NCI-H146 treated with DMSO at 0.1 percent for 48 hours (cell line): Measurements from ENCODE around the gene GTF2F1.
"Not testable (repeated sequence)": the region's sequence is repeated elsewhere in the genome, so short reads cannot be mapped to it uniquely, and the experiment has no call there.

Experiments used
- DNase-seq: peaks from one replicate; lab custom pipeline; 2025; ENCODE audit not compliant: unreplicated experiment; lab: John Stamatoyannopoulos, UW

GTF2F1 gene

DNA sequence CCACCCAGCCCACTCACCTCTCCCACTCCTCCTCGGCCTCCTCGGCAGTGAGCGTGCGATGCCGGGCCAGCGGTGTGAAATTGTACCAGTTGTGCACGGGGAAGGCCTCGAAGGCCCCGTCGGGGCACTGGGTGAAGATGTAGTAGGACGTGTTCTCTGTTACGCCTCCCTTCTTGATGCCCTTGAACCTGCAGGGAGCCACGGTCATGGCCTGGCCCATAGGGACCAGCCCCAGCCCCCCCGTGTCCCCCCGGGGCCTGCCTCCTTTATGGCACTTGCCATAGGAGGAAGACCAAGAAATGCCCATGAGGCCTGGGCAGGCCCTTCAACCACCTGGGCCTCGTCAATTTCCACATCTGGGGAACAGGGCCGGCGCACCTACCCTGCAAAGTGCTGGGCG is 5.6 kb downstream of the GTF2F1 start:
- DNase-seq: no peak

DNA sequence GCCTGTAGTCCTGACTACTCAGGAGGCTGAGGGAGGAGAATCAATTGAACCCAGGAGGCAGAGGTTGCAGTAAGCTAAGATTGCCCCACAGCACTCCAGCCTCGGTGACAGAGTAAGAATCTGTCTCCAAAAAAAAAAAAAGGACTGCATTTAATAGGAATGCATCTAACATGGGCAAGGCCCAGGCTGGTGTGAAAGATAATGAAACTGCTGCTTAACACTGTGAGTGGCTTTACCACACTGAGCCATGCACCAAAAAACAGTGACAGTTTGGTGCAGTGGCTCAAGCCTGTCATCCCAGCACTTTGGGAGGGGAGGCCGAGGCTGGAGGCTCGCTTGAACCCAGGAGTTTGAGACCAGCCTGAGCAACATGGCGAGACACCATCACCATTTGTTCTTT is 8.6 kb downstream of the GTF2F1 start:
- no peak for DNase-seq

DNA sequence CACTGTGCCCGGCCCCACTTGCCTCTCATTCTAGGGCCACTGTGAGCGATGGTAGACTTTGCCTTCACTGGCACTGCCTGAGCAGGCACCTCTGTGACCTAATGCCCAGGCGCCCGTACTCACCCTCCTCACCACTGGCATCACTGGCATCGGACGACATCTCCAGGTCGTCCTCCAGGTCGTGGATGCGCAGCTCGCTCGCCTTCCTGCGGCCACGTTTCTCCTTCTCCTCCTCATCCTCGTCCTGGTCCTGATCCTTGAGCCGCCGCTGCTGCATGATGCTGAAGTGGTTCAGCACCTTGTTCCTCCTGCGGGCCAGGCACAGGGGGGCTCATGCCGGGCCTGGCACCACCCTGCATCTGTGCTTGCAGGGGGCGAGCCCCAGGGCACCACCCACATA is 9.8 kb downstream of the GTF2F1 start:
- no peak for DNase-seq

DNA sequence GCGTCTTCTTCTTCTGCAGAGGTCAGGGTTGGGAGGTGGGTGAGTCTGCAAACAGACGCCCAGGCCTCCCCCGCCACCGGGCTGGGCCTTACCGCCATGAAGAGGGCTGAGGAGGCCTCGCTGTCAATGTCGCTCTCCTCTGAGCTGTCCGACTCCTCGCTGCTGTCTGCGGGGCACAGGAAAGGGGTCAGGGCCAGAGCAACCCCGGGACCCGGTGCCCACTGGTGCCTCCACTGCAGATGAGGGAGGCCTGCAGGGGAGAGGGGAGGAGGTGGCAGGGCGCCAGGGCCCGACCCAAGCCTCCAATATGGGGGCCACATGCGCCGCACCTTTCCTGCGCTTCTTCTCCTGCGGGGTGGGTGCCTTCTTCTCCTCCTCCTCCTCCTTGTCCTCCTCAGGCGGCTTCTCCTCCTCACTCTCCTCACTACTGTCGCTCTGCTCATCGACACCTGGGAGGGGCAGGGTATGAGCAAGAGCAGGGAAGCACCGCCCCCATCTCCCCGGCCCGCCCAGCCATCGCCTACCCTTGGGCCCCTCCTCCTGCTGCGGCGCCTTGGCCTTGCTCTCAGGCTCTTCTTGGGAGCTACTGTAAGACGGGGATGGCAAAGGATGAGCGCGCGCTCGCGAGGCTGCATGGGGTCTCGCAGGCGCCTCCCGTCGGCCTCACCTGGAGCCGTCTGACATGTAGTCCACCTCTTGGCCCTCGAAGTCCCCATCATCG is 11.8 kb downstream of the GTF2F1 start:
- no peak for DNase-seq

DNA sequence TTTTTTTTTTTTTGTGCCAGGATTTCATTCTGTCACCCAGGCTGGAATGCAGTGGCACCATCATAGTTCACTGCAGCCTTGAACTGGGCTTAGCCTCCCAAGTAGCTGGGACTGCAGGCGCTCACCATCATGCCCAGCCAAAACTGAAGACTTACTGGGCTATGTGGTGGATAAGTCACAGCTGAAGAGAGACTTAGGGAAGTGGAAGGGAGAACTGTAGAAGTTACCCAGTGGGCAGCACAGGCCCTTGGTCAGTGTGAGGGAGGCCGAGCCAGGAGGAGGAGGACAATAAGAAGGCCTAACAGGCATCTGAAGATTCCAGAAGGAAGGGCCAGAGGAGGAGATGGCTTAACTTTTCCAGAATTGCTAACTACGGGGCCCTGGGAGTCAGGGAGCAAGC is 13.2 kb downstream of the GTF2F1 start:
- no peak for DNase-seq

DNA sequence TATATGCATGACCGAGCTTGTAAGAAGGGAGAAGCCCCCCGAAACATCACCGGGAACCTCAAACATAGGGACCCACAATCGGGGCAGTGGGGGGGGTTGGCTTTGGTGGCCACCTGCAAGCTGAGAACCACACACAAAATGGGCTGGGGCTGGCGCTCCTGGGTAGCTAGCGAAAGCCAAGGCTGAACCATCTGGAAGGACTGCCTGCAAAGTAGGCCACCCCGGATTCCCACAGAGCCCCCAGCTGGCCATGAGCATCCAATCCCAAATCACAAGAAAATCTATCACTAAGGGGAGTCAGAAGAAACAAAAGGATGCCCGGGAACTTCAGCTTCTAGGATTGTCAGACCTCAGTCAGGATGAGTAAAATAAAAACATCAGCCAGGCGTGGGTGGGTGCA is 14.5 kb downstream of the GTF2F1 start:
- DNase-seq: no peak

DNA sequence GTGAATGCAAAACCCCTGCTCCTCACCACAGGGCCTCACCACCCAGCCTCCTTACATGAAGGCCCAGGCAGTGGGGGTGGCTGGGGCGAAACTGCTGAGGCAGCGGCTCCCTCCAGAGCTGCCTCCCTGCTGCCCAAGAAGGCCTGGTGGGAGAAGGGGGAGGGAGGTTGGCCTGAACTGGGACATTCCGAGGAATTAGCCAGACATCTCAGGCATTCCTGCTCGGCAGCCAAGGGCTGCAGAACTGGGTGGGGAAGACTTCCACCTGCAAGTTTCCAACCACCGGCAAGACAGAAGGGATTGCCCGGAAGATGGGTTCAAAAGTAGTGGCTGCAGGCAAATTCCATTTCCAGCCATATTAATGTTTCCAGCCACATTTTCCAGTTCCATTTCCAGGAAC is 14.9 kb downstream of the GTF2F1 start:
- DNase-seq: no peak

DNA sequence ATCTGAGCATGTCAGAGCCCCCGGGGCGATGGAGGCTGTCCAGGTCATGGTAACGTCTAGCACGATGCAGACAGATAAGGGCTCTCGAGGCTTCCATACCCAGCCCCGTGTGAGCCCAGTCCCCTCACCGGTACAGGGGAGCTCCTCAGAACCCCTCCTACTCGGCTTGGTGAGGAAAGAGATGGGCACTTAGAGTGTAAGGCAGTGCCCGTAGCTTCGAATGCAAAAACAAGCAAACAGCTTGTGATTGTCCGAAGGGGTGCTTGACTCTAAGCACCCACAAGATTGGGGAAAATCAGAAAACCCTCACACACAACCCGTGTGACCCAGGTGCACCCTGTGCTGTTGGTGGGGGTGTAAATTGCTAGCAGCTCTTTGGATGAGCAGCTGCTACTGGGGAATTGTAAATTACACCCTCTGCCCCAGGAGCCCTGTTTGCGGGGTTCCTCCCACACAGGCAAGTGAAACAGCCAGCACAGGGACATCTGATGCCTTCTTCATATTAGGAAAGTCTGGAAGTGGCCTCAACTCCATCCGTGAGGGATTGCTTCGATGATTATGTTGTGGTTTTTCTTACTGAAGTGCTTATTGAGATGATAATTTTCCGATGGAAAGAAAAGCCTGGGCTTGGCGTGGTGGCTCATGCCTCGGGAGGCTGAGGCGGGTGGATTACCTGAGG is 16.3 kb downstream of the GTF2F1 start:
- DNase-seq: no peak

DNA sequence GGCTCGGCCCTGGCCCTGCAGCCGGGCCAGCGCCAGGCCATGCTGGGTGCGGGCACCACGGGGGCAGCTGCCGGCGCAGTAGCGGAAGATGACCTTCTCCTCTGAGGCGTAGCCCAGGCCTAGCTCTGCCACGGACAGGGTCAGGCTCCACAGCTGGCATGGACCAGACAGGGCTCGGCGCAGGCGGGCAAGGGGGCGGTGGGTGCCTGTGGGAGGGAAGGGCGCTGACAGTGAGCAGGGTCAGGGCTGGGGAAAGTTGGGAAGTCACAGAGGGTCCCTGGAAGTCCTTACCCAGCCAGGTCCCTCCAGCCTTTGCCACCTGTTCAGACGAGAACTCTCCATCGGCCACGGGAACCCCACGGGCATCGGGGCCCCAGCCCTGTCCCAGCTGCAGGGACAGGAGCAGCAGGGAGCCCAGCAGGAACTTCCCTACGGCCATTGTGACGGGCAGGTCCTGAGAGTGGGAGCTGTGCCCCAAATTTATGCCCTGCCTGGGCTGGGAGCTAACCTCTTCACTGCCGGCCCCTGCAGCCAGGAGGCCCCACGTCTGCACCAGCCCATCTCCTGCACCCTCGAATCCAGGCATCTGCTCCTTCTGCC is 17.5 kb downstream of the GTF2F1 start, which contains the start of gene PSPN:
Gene PSPN (minus strand): TSS at position 523 of the 600 bp plus-strand sequence. CDS start 84 bp downstream, at position 439.
- DNase-seq: no peak

DNA sequence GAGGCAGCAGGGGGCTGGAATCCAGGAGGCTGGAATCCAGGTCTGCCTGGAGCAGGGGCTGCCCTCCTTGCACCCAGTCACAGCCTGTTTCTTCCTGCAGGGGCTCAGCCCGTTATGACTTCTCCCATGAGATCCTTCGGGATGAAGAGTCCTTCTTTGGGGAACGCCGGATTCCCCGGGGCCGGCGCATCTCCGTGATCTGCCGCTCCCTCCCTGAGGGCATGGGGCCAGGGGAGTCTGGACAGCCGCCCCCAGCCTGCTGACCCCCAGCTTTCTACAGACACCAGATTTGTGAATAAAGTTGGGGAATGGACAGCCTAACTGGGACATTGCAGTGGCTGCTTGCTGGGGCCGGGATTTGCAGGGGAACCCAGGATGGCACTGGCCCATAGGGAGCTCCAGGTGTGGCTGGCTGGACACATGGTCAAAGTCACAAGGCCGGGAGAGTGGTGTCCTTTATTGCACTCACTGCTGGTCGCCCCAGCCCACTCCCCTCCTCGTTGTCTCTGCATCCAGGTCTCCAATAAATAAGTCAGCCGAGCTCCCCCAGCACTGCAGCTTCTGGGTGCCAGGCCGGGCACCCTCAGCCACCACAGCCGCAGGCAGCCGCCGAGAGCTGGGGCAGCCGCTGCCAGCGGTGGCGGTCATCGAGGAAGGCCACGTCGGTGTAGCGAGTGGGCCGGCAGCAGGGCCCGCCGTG is 18.1 kb downstream of the GTF2F1 start:
- DNase-seq: no peak

DNA sequence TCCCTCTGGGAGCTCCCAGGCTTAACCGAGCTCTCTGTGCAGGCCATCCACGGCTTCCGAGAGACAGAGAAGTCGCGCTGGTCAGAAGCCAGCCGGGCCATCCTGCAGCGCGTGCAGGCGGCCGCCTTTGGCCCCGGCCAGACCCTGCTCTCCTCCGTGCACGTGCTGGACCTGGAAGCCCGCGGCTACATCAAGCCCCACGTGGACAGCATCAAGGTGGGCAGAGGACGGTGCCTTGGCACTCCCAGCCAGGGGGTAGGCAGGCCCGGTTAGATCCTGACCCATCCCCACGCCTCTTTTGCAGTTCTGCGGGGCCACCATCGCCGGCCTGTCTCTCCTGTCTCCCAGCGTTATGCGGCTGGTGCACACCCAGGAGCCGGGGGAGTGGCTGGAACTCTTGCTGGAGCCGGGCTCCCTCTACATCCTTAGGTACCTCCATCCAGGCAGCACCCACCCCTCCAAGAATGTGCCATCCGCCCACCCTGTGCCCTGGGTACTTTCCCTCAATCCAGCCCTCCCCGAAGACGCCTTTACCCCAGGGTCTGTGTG is 18.7 kb downstream of the GTF2F1 start:
- no peak for DNase-seq

DNA sequence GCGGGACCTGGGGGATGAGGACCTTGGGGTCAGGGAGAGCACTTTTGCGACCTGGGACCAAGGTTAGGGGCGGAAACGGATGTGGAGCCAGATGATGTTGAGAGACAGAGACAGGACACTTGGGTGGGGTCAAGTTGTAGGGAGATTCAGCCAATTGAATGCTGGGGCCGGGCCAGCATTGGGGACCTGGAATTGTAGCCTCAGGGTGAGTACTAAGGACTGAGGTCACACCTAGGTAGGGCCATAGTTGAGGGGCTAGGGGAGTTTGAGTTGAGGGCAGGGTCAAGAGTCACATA is 19.2 kb downstream of the GTF2F1 start:
- no peak for DNase-seq

DNA sequence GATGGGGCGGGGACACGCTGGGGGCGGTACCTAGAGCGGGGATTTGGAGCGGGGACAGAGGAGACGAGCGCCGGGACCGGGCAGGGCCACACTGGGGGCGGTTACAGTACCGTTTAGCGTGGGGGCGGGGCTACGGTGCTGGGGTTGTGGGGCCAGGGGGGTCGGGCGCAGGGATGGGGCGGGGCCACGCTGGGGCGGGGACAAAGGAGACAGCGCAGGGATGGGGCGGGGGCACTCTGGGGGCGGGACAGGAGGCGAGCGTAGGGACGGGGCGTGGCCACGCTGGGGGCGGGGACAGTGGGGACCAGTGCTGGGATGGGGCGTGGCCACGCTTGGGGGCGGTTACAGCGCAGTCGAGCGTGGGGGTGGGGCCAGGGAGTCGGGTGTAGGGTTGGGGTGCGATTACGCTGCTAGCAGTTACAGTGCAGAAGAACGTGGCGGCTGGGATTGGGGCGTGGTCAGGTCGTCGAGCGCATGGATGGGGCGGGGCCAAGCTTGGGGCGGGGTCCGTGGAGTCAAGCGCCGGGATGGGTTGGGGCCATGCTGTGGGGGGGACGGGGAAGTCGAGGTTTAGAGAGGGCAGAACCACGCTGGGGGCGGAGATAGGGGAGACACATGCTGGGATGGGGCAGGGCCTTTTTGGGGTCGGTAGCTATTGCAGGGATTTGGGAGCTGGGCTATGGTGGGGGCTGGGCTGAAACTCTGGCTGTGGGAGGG is 19.7 kb downstream of the GTF2F1 start:
- DNase-seq: peak; percentile 82

DNA sequence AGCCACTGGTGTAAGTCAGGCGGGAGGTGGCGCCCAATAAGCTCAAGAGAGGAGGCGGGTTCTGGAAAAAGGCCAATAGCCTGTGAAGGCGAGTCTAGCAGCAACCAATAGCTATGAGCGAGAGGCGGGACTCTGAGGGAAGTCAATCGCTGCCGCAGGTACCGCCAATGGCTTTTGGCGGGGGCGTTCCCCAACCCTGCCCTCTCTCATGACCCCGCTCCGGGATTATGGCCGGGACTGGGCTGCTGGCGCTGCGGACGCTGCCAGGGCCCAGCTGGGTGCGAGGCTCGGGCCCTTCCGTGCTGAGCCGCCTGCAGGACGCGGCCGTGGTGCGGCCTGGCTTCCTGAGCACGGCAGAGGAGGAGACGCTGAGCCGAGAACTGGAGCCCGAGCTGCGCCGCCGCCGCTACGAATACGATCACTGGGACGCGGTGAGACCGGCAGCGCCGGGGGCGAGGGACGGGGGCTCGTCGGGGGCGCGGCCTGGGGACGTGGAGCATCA is 20.3 kb downstream of the GTF2F1 start, which contains the start of gene ALKBH7:
Gene ALKBH7 (plus strand): TSS at position 201 of the 502 bp plus-strand sequence. CDS start 27 bp downstream, at position 228.
- DNase-seq: peak; percentile 94

DNA sequence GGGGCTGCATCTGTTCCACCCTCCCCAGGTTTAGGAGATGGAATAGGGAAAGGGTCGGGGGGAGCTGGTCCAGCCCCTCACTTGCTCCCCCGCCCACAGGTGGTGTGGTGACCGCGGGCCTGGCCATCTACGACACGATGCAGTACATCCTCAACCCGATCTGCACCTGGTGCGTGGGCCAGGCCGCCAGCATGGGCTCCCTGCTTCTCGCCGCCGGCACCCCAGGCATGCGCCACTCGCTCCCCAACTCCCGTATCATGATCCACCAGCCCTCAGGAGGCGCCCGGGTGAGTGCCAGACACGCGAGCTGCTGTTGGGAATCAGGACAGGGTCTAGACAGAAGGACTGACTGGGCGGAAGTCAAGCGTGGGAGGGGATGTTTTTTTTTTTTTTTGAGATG is 28.6 kb downstream of the GTF2F1 start:
- DNase-seq: no peak

DNA sequence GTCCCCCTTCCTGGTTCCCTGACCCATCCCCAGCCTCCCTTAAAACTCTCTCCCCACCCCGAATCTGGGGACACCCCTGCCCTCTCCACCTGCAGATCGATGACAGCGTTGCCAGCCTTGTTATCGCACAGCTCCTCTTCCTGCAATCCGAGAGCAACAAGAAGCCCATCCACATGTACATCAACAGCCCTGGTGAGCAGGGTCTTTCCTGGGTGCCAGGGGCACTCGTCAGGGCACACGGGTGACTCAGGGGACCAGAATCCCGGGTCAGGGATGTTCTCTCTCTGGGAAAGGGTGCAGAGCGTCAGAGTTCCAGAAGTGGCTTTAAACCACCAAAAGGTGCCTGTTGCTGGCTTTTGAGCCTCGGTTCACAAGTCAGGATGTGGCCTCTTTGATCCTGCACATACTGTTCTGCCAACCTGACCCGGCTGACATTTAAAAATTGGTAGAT is 30.6 kb downstream of the GTF2F1 start:
- no peak for DNase-seq

DNA sequence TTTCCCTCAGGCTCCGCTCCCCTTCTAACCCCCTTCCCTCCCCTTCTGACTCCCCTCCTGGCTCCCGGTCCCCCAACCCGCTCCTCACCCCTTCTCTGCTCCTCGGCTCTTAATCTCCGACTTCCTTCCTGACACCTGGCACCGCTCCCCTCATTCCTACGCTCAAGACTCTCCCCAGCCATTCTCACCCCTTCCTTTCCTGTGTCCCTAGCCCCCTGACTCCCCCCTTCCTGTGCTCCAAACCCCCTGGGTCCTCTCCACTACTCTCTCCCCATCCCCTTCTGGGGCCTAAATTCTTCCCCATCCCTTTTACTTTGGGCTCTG is 31.0 kb downstream of the GTF2F1 start:
- DNase-seq: no peak

DNA sequence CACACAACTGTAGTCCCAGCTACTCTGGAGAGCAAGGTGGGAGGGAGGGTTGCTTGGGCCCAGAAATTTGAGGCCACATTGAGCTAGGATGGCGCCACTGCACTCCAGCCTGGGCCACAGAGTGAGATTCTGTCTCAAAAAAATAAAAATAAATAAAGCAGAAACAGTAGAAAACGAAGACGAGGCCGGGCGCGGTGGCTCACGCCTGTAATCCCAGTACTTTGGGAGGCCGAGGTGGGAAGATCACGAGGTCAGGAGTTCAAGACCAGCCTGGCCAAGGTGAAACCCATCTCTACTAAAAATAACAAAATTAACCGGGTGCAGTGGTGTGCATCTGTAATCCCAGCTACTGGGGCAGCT is 32.1 kb downstream of the GTF2F1 start:
- DNase-seq: not testable (repeated sequence)

DNA sequence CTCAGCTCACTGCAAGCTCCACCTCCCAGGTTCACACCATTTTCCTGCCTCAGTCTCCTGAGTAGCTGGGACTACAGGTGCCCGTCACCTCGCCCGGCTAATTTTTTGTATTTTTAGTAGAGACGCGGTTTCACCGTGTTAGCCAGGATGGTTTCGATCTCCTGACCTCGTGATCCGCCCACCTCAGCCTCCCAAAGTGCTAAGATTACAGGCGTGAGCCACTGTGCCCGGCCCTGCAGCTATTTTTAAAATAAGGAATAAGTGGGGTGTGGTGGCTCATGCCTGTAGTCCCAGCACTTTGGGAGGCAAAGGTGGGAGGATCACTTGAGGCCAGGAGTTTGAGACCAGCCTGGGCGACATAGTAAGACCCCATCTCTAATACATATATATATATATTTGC is 32.5 kb downstream of the GTF2F1 start:
- not testable (repeated sequence) for DNase-seq

DNA sequence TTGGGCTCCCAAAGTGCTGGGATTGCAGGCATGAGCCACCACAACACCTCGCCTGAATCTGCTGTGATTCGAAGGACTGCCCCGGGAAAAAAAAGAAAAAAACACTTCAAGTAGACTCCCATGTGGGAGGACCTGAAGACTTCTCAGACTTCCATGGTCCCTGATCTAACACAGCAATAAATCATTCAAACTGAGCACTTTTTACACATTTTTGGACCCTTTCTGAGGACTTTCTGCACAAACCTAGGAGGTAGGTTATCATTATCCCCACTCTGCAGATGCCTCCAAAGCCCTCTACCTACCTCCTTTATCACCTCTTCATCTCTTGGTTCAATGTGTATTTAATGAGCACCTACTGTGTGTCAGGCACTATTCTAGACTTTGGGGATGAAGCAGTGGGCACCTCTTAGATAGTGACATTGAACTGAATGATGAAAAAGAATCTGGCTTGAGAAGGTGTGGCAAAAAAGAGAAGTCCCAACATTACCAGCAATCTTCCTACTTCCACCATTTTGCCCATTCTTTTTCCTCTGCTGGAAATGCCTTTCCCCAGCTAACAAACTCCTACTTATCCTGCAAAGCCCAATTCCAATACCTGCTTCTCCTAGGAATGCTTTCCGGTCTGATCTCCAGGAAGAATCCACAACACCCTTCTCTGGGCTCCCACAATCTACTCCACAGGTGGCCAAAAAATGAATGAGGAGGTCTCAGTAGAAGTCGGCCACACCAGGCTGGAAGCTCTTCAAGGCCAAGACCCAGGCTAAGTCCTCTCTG is 33.2 kb downstream of the GTF2F1 start:
- DNase-seq: no peak
